ENCODE data around the gene PALM3. TPM values are rescaled to one million over a fixed set of nuclear protein-coding genes. Genes with fewer than 3 reads are reported as not detected.

PALM3 gene
- total RNA-seq, 4 donors from 2014 or later = 0.55 to 4.3 TPM; not detected in 2

DNA sequence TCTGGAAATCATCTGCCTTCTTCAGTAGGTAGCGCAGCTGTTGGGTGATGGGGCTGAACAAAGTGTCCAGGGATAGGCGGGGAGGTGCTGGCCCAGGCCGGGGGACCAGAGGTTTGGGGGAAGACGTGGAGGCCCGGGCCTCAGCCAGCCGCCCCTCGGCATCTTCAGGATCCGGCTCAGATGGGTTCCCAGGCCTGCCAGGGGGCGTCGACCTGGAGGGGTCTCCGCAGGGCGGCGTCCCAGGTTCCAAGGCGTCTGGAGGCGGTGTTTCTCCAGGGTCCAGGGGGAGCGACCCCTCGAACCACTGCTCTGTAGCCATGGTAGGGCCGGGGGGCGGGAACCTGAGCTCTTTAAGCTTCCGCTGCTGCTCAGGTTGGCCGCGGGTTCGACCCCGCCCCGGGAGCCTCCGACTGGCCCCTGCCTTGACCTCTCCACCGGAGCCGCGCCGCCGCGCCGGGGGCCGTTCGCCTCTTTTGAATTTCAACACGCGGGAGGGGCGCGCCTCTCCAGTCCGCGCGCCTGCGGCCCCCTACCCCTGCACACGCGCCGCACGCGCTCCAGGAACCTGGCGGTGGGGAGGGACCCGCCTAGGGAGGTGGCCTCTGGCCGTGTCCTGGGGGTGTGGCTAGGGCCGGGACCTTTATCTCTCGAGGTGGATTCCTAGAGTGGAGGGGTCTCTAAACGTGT lies 23.6 kb upstream of the PALM3 start, which contains the start of gene C19orf67:
TSS of gene C19orf67 (minus strand) at position 475 of the 687 bp plus-strand sequence. CDS start at position 319, 156 bp downstream.
- H3K9me3 ChIP-seq = no peaks in the 10 kb centered on the region
- DNase-seq = no peak
- H3K27me3 ChIP-seq = no peaks in the 10 kb centered on the region
- no peak within 1 kb of the TSS for H3K27ac ChIP-seq
- intact Hi-C loops (cut with DNase I; ENCODE audit: low total_unique reads) = no loop called here
- no peak within 1 kb of the TSS for H3K4me3 ChIP-seq
- TF ChIP-seq POLR2A (IDR thresholded peaks at IDR 0.05) = no peak
- TF ChIP-seq, protein P1, sequence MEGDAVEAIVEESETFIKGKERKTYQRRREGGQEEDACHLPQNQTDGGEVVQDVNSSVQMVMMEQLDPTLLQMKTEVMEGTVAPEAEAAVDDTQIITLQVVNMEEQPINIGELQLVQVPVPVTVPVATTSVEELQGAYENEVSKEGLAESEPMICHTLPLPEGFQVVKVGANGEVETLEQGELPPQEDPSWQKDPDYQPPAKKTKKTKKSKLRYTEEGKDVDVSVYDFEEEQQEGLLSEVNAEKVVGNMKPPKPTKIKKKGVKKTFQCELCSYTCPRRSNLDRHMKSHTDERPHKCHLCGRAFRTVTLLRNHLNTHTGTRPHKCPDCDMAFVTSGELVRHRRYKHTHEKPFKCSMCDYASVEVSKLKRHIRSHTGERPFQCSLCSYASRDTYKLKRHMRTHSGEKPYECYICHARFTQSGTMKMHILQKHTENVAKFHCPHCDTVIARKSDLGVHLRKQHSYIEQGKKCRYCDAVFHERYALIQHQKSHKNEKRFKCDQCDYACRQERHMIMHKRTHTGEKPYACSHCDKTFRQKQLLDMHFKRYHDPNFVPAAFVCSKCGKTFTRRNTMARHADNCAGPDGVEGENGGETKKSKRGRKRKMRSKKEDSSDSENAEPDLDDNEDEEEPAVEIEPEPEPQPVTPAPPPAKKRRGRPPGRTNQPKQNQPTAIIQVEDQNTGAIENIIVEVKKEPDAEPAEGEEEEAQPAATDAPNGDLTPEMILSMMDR (IDR thresholded peaks at IDR 0.05) = no peak
- H3K36me3 ChIP-seq = no peaks in the 10 kb centered on the region
- no peaks in the 10 kb centered on the region for H3K4me1 ChIP-seq

DNA sequence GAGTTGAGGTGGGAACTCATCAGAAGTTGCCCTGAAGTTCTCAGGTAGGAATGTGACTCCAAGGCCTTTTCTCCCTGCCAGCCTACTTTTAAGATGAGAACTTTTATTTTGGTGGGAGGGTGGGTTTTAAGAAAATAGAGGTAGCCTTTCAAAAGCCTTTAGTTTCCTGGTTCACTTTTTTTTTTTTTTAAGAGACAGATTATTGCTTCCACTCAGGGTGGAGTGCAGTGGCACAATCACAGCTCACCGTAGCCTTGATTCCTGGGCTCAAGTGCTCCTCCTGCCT lies 20.7 kb upstream of the PALM3 start:
- H3K27ac ChIP-seq = no peak overlapping the region

DNA sequence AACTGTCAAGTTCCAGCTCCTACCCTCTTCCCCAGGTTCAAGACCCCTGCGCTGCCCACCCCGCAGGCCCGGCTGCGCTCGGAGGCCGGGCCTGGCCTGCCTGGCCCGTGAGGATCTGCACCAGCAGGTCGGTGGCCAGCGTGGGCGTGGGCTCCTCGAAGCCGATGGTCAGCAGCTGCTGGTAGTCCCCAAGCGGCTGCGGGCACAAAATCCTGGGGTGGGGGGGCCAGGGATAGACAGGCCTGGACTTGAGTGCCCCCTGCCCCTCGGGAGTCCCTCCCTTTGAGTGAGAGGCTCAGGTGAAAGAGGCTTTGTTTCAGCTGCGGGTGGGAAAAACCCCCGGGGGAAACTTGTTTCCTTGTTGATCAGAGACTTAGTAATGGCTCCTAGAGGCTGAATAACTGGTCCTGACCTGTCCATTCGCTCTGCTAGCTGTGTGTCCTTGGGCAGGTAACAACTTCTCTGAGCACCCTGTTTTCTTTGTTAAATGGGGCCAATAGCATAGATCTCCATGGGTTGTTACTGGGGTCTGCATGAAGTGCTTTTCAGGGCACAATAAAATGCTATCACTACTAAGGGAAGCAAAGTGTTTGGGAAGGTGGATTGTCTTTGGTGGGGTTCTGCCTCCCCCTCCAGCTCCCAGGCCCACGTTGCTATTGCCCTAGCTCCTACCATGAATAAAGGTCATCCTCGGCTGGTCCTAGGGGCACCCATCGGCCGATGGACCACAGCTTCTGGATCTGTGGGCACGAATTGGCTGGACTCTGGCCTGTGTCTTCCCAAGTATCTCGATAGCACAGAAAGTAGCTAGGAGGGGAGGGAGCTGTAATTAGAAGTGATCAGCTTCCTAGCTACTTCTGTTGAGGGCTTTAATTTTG lies 20.2 kb upstream of the PALM3 start:
- TF ChIP-seq POLR2A (IDR thresholded peaks at IDR 0.05) = no peak
- TF ChIP-seq, protein P1 (IDR thresholded peaks at IDR 0.05) = no peak
- DNase-seq = peak in 1 of 2 donors; percentile 56
- peak overlapping the region; percentile 89 to 91 for H3K27ac ChIP-seq
- H3K27me3 ChIP-seq = no peaks in the 10 kb centered on the region
- H3K4me3 ChIP-seq = peak overlapping the region; percentile 66 to 70
- no peaks in the 10 kb centered on the region for H3K36me3 ChIP-seq
- H3K9me3 ChIP-seq = no peaks in the 10 kb centered on the region
- H3K4me1 ChIP-seq = no peaks in the 10 kb centered on the region
- intact Hi-C loops (cut with DNase I; ENCODE audit: low total_unique reads) = no loop called here

More for the DNA sequence above, 20.7 kb upstream of the PALM3 start:
- Histone ChIP-seq H3K9me3 (no peaks in the 10 kb centered on the region), H3K27me3 (no peaks in the 10 kb centered on the region), H3K36me3 (no peaks in the 10 kb centered on the region), H3K4me3 (no peak overlapping the region), H3K4me1 (no peaks in the 10 kb centered on the region)
- TF ChIP-seq, protein P1 (IDR thresholded peaks at IDR 0.05) = no peak
- TF ChIP-seq POLR2A (IDR thresholded peaks at IDR 0.05) = no peak
- intact Hi-C loops (cut with DNase I; ENCODE audit: low total_unique reads) = no loop called here
- no peak for DNase-seq

DNA sequence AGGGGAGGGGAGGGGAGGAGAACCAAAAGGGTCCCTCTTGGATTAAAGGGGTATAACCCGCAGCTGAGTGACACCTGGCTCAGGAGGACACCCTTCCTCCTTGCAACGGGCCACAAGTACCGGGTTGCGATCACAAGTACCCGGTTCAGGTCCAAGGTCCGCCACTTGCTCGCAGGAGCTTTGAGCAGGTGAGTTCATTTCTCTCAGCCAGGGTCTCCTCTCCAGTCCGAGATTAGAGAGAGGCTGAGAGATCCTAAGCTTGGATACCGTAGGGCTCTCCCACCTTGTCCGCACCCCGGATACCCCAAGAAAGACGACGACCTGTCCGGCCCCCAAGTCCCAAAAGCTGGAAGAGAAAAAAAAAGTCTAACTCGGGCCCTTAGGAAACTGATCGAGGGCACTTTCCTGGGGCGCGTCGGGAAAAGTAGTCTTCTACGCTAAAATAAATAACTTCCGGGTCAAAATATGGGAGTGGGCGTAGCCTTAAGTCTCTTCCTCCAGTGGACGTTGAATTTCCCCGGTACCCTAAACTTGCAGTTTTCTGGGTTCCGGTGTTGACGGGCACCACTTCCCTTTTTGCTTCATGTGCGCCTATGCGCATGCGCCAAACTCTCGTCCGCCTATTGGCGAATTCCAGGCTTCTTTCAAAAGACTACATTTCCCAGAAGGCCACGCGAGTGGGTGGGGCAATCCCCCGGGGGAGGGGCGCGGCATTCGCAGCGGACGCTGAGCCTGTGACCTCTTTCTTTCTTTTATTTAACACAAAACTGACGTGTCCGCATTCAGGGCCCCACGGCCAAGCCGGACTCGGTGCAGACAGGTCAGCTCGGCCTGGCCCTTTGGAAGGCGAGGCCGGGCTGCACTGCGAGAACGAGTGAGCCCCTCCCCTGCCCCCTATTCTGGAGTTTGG lies 19.3 kb upstream of the PALM3 start:
- Histone ChIP-seq H3K9me3 (no peaks in the 10 kb centered on the region), H3K27ac (peak overlapping the region; percentile 91 to 94), H3K36me3 (no peaks in the 10 kb centered on the region), H3K27me3 (no peaks in the 10 kb centered on the region), H3K4me1 (no peaks in the 10 kb centered on the region), H3K4me3 (peak overlapping the region; percentile 66 to 70)
- TF ChIP-seq POLR2A (IDR thresholded peaks at IDR 0.05) = peak; percentile 62 to 79
- TF ChIP-seq, protein P1 (IDR thresholded peaks at IDR 0.05) = peak in 1 of 4 experiments; percentile 32
- intact Hi-C loops (cut with DNase I; ENCODE audit: low total_unique reads) = no loop called here
- peak; percentile 100 for DNase-seq
